Thyroid gland (tissue), 4 donors: ENCODE results near the gene SFSWAP.

Source experiments
- POLR2A ChIP-seq, 2 donors: fragments of 450-650 bp; IDR thresholded peaks; one replicate each; pipeline ENCODE4 v1.6.1; 2017; ENCODE audit warnings: antibody characterized with exemption in 2 of 2, mild to moderate bottlenecking in 2 of 2, moderate library complexity in 1 of 2
- TF ChIP-seq, protein P1 (sequence below), 6 experiments: fragments of 200-600 bp in 3 of 6; fragments of 450-650 bp in 3 of 6; sonication (generic) in 3 of 6; IDR thresholded peaks; one replicate each; pipeline ENCODE4 v1.5.1; 2016 to 2019; ENCODE audit warnings: antibody characterized with exemption in 6 of 6, mild to moderate bottlenecking in 2 of 6, inconsistent platforms in 1 of 6, moderate library complexity in 1 of 6

- TF ChIP-seq POLR2A (IDR thresholded peaks at IDR 0.05) = no peak
- TF ChIP-seq, protein P1, sequence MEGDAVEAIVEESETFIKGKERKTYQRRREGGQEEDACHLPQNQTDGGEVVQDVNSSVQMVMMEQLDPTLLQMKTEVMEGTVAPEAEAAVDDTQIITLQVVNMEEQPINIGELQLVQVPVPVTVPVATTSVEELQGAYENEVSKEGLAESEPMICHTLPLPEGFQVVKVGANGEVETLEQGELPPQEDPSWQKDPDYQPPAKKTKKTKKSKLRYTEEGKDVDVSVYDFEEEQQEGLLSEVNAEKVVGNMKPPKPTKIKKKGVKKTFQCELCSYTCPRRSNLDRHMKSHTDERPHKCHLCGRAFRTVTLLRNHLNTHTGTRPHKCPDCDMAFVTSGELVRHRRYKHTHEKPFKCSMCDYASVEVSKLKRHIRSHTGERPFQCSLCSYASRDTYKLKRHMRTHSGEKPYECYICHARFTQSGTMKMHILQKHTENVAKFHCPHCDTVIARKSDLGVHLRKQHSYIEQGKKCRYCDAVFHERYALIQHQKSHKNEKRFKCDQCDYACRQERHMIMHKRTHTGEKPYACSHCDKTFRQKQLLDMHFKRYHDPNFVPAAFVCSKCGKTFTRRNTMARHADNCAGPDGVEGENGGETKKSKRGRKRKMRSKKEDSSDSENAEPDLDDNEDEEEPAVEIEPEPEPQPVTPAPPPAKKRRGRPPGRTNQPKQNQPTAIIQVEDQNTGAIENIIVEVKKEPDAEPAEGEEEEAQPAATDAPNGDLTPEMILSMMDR (IDR thresholded peaks at IDR 0.05) = no peak
Observed at GRCh38 chr12:131695968-131696367, 14.9 kb upstream of the SFSWAP start.
